Activated CD4-positive, CD25-positive, alpha-beta regulatory T cell treated with anti-CD3 and anti-CD28 coated beads, Interleukin-2, amount 50 U/mL, for 24 hours (primary cell): Measurements from ENCODE around the gene GCSH.

Experiments used
- ATAC-seq, 2 donors: fragments of 150-1000 bp; cut with Tn5 transposase; one replicate each; pipeline ENCODE4 v1.10.0; 2021; ENCODE audit warnings: mild to moderate bottlenecking in 1 of 2, moderate library complexity in 1 of 2

GCSH gene

GRCh38 chr16:81099958-81100357, 3.8 kb upstream of the GCSH start:
- ATAC-seq: no peak

GRCh38 chr16:81097230-81097629, 1.0 kb upstream of the GCSH start:
- ATAC-seq: no peak

DNA sequence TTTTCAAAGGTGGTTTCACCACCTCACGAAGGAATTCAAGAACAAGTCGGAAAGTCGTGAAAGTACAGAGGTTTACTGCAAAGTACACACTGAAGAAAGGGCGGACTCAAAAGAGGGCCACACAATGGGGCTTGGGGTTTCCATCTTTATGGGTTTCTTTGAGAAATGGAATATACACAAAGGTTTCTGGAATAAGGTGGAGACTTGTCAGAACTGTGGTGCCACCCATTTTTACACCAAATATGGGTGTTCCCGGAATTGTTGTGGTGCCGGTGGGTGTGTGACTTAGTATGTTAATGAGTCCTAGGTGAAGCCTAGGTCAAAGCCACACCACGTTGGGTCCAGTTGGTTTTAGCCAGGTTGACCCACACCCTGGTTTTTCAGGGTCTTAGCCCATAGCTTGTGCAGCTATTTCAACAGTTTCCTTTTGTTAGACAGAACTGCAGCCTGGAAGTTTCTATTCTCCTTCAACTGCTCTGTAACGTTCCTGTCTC, 567 bp upstream of the GCSH start:
- no peak for ATAC-seq

- no peak for ATAC-seq
These were observed 592 bp downstream of the GCSH start for GRCh38 chr16:81095653-81095952.

DNA sequence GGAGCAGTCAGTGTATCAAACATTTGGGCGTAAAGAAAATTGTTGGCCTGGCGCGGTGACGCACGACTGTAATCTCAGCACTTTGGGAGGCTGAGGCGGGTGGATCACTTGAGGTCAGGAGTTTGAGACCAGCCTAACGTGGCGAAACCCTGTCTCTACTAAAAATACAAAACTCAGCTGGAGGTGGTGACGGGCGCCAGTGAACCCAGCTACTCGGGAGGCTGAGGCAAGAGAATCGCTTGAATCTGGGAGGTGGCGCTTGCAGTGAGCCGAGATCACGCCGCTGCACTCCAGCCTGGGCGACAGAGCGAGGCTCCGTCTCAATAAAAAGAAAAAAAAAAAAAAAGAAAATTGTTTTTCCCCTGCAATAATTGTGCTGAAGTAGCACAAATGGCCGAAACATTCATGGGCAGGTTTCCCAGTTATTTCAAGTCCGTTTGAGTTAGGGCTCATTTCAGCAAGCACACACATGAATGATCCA, 1.4 kb downstream of the GCSH start:
- no peak for ATAC-seq

- ATAC-seq: no peak
These were observed 7.4 kb downstream of the GCSH start for GRCh38 chr16:81088836-81089235.

- ATAC-seq: no peak
These were observed 15.2 kb downstream of the GCSH start for GRCh38 chr16:81081014-81081413.

- no peak for ATAC-seq
These were observed 16.0 kb downstream of the GCSH start for GRCh38 chr16:81080233-81080632.

- peak; percentile 90 to 91 for ATAC-seq
These were observed 18.9 kb downstream of the GCSH start, which contains the start of gene C16orf46 for GRCh38 chr16:81077076-81077940. C16orf46 (minus strand) TSS chr16:81077238; CDS start chr16:81063955, 13,283 bp downstream.

GRCh38 chr16:81076566-81077075, 19.6 kb downstream of the GCSH start:
- peak; percentile 80 to 83 for ATAC-seq

DNA sequence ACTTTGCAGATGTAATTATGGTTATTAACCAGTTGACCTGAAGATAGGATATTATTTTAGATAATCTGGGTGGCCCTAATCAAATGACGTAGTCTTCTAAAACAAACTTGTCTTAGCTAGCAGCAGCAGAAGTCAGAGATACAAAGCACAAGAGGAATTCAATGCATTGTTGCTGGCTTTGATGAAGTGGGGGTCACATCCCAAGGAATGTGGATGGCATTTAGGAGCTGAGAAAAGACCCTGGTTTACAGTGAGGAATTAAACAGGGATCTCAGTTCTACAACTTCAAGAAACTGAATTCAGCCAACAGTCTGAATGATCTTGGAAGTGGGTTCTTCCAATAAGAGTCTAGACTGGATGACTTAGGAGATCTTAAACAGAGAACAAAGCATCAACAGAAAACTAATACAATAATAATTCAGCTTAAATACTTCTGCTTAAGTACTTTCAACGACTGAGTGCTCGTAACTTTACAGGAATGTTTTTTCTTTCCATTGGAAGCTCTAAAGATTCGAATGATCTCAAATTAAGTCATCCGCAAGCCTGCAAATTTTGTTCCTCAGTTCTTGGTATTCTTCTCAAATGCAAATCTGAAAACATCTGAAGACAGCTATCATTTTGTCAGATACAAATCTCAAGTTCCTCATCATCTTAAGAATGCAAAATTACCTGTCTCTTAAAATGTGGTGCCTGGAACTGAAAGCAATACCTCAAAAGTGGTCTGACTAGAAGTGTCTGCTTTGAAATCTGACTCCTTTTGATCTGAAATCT, 22.4 kb downstream of the GCSH start:
- ATAC-seq: no peak

DNA sequence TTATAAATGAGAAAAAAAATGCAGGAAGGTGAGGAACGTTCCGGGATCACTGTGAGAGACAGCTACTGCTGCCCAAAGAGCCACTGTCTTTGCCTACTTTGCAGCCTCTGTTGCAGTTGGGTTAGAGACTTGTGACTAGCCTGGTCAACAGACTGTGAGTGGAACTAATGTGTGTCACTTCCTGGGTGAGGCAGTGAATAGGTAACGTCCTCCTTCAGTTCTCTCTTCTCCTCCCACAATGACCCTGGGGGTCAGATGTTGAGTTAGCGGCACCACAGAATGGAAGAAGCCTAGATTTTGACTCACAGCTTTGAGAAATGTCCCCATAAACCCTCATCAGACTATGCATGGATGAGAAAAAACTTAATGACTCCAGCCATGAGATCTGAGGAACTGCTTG, 24.4 kb downstream of the GCSH start:
- ATAC-seq: no peak

DNA sequence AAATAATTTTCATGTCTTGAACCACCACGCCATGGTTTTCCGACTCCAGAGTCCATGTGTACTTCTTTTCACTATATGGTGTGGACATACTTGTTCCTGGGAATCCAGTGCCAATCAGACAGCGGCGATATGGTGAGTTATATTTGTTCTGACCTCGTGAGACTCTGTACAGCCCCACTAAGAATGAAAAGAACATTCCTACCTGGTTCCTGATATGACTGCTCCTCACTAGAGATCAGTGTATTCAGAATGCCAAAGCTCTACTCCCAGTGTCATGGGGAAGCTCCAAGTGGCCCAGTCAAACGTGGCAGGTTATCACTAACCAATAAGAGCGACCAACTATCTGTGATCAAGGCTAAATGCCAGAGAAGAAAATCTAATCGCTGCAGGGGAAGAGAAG, 25.2 kb downstream of the GCSH start:
- no peak for ATAC-seq

GRCh38 chr16:81069063-81069462, 27.1 kb downstream of the GCSH start:
- ATAC-seq: no peak

- ATAC-seq: no peak
These were observed 29.0 kb downstream of the GCSH start for GRCh38 chr16:81067166-81067565.

GRCh38 chr16:81066681-81067080, 29.5 kb downstream of the GCSH start:
- ATAC-seq: no peak

- ATAC-seq: no peak
These were observed 34.2 kb downstream of the GCSH start for GRCh38 chr16:81061871-81062608.

DNA sequence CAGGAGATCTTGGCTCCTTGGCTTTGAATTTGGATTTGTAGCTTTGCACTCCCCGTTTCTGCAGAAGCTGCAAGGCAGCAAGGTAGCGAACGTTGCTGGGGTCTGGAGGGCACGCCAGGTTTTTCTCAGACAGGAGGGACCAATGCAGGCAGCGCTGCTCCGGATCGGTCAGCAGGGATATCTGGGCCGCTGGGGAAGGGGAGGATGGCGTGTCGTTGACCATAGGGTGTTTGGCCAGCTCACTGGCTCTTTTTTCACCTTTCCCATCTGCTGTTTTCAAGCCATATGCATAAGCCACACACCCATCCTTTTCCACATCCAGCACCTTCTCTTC, 34.9 kb downstream of the GCSH start:
- ATAC-seq: no peak

GRCh38 chr16:81060576-81061306, 35.5 kb downstream of the GCSH start:
- ATAC-seq: no peak

GRCh38 chr16:81053761-81054160, 42.4 kb downstream of the GCSH start:
- ATAC-seq: no peak

- no peak for ATAC-seq
These were observed 53.4 kb downstream of the GCSH start for GRCh38 chr16:81042821-81043220.

DNA sequence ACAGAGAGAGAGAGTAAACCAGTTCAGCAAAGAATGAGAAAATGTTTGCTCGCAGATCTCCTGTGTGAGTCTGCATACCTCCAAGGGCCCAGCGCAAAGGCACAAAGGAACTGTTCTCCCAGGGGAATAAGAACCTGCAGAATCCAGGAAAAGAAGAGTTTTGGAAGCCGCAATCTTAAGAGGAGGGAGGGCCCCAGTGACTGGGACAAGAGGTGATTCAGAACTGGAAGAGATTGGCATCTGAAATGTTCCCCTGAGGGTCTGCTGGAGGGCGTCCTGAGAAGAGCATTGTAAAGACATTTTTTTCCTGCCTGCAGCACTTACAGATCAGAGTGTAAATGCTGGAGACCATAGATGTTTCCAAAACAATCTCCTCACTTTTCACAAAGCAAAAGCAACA, 54.5 kb downstream of the GCSH start:
- ATAC-seq: no peak
